Endothelial cell of umbilical vein (primary cell): Measurements from ENCODE around the gene ALK. TPM values are rescaled to one million over a fixed set of nuclear protein-coding genes. Genes with fewer than 3 reads are reported as not detected.

ENCODE experiments used
- BruUV-seq: library from RNA; stranded (reverse); fragments of 400-500 nt; replicated peaks from 2 replicates; lab custom pipeline; 2021; lab: Mats Ljungman, UMichigan
- CTCF ChIA-PET: fragments of 300-600, 350-600 bp; sonication (Branson Sonifier 250); formaldehyde crosslinking; loops from one replicate; lab custom pipeline; 2021; ENCODE audit warnings: antibody characterized with exemption, inconsistent platforms; lab: Charles Lee
- POLR2A ChIA-PET: fragments of 300-600, 350-600 bp; sonication (Branson Sonifier 250); formaldehyde crosslinking; loops from one replicate; lab custom pipeline; 2021; ENCODE audit warnings: antibody characterized with exemption, inconsistent platforms; lab: Charles Lee
- DNase-seq: peaks from one replicate; pipeline ENCODE4 v3.0.0-alpha.2; 2011; ENCODE audit warnings: low read depth, low spot score
- FAIRE-seq: peaks from 2 replicates; lab custom pipeline; 2011; peaks lifted over from hg19 to GRCh38; lab: Jason Lieb, UNC
- H2AFZ ChIP-seq: 2 replicates; pipeline ENCODE4 v1.6.0; 2012; ENCODE audit warnings: low read depth, low read length, control low read depth, inconsistent platforms
- H3K27ac ChIP-seq: 2 replicates; pipeline ENCODE4 v1.5.1; 2011; ENCODE audit warnings: low read depth, mild to moderate bottlenecking, control low read depth, low read length, moderate library complexity; ENCODE audit not compliant: insufficient read depth
- H3K27me3 ChIP-seq, 2 experiments: 2 replicates each; pipeline versions ENCODE4 v1.6.0 to v1.6.1; 2011; ENCODE audit warnings: low read length in 2 of 2, mixed read lengths in 1 of 2; ENCODE audit not compliant: control insufficient read depth in 2 of 2, insufficient read depth in 2 of 2
- H3K36me3 ChIP-seq, 2 experiments: 2 replicates in 1 of 2; 3 replicates in 1 of 2; pipeline ENCODE4 v1.5.1; 2011; ENCODE audit warnings: low read length in 2 of 2, mild to moderate bottlenecking in 1 of 2, moderate library complexity in 1 of 2; ENCODE audit not compliant: control insufficient read depth in 2 of 2, insufficient read depth in 2 of 2; ENCODE audit errors: extremely low read depth in 1 of 2
- H3K4me1 ChIP-seq: 3 replicates; pipeline ENCODE4 v1.5.1; 2011; ENCODE audit warnings: mild to moderate bottlenecking, low read length; ENCODE audit not compliant: control insufficient read depth, insufficient read depth; ENCODE audit errors: extremely low read depth
- H3K4me2 ChIP-seq: 2 replicates; pipeline ENCODE4 v1.6.1; 2011; ENCODE audit warnings: low read length, control low read depth, mixed read lengths; ENCODE audit not compliant: insufficient read depth
- H3K4me3 ChIP-seq, 3 experiments: fragments of 200-600 bp in 1 of 3; sonication (generic), shearing (Covaris generic) in 1 of 3; replicated peaks in 1 of 3; 2 replicates each; pipeline ENCODE4 v1.5.1; 2011 to 2016; ENCODE audit warnings: control low read depth in 3 of 3, low read length in 3 of 3, mild to moderate bottlenecking in 2 of 3, inconsistent platforms in 1 of 3, low read depth in 1 of 3, moderate library complexity in 1 of 3; ENCODE audit not compliant: insufficient read depth in 1 of 3
- H3K79me2 ChIP-seq: 2 replicates; pipeline ENCODE4 v1.6.0; 2012; ENCODE audit warnings: low read length, inconsistent platforms; ENCODE audit not compliant: control insufficient read depth, insufficient read depth
- H3K9ac ChIP-seq: replicated peaks from 2 replicates; pipeline ENCODE3; 2011; ENCODE audit warnings: low read length, control low read depth; ENCODE audit not compliant: insufficient read depth; ENCODE audit errors: extremely low read depth
- H3K9me1 ChIP-seq: replicated peaks from 3 replicates; pipeline ENCODE4 v1.6.0; 2011; ENCODE audit warnings: mild to moderate bottlenecking, low read length; ENCODE audit not compliant: control insufficient read depth, insufficient read depth; ENCODE audit errors: extremely low read depth
- H3K9me3 ChIP-seq: replicated peaks from 2 replicates; pipeline ENCODE4 v1.5.1; 2012; ENCODE audit warnings: low read length, inconsistent platforms; ENCODE audit not compliant: control insufficient read depth, insufficient read depth
- H4K20me1 ChIP-seq: replicated peaks from 2 replicates; pipeline ENCODE3; 2011; ENCODE audit warnings: mild to moderate bottlenecking, low read length; ENCODE audit not compliant: control insufficient read depth, insufficient read depth; ENCODE audit errors: extremely low read depth
- EZH2 ChIP-seq: IDR thresholded peaks from 2 replicates; pipeline ENCODE4 v1.6.1; 2012; ENCODE audit warnings: borderline replicate concordance, low read depth, mild to moderate bottlenecking, moderate library complexity, low read length, inconsistent platforms; ENCODE audit not compliant: severe bottlenecking
- FOS ChIP-seq: IDR thresholded peaks from 2 replicates; pipeline ENCODE4 v1.6.1; 2011; ENCODE audit warnings: mild to moderate bottlenecking, low read length, moderate library complexity, borderline replicate concordance; ENCODE audit not compliant: insufficient read depth
- GATA2 ChIP-seq: IDR thresholded peaks from 2 replicates; pipeline ENCODE4 v1.7.0; 2011; ENCODE audit warnings: low read depth, mild to moderate bottlenecking, moderate library complexity, mixed read lengths, low read length; ENCODE audit not compliant: insufficient read length, insufficient read depth
- JUN ChIP-seq: IDR thresholded peaks from 2 replicates; pipeline ENCODE4 v1.6.1; 2011; ENCODE audit warnings: borderline replicate concordance, low read depth; ENCODE audit not compliant: insufficient read length, insufficient read depth
- MYC ChIP-seq: IDR thresholded peaks from one replicate; pipeline ENCODE4 v1.6.1; 2011; ENCODE audit warnings: mild to moderate bottlenecking, low read depth, low read length
- POLR2A ChIP-seq: IDR thresholded peaks from 2 replicates; pipeline ENCODE4 v1.6.1; 2012; ENCODE audit warnings: low read depth, mild to moderate bottlenecking, control low read depth, low read length
- POLR2AphosphoS5 ChIP-seq: IDR thresholded peaks from 2 replicates; pipeline ENCODE4 v1.6.1; 2012; ENCODE audit warnings: low read depth, mild to moderate bottlenecking, control low read depth, low read length, moderate library complexity; ENCODE audit not compliant: insufficient read depth
- dilution Hi-C: fragments of 300-500 bp; cut with MboI; formaldehyde crosslinking; loops from one replicate; pipeline ENCODE4 v1.15.0; 2019; ENCODE audit warnings: low sequenced_read_pairs; ENCODE audit not compliant: extremely low pct_ligation_motif_present
- intact Hi-C: fragments of 100-400 bp; cut with micrococcal nuclease; formaldehyde crosslinking; loops from one replicate; pipeline ENCODE4 v1.10.0; 2022
- polyA plus RNA-seq, 4 experiments: library from polyadenylated mRNA; depleted of rRNA in 3 of 4; stranded (reverse) in 3 of 4; unstranded in 1 of 4; fragments of >200 nt; gene quantifications; 2 replicates each; pipeline versions ENCODE4 v1.2.1 to v1.2.3, GENCODE V29; 2011 to 2012; ENCODE audit warnings: missing spikeins in 1 of 4
- total RNA-seq: library from RNA; stranded (reverse); gene quantifications from 2 replicates; pipeline ENCODE4 v1.2.3, GENCODE V29; 2021
- TF ChIP-seq, protein P1 (sequence below): IDR thresholded peaks from 2 replicates; pipeline ENCODE4 v1.6.1; 2011; ENCODE audit not compliant: insufficient read depth, insufficient read length
- TF ChIP-seq, protein P2 (sequence below), 2 donors: IDR thresholded peaks; 1 replicate in 1 of 2; 2 replicates in 1 of 2; pipeline ENCODE4 v1.5.1; 2011; ENCODE audit warnings: low read length in 2 of 2, mild to moderate bottlenecking in 2 of 2, moderate library complexity in 2 of 2, control low read depth in 1 of 2, inconsistent platforms in 1 of 2, low read depth in 1 of 2; ENCODE audit not compliant: insufficient read depth in 1 of 2; ENCODE audit errors: extremely low read depth in 1 of 2

Gene ALK
- total and polyA plus RNA-seq, 2 donors (not counting 3 experiments of a cell fraction or from before 2014, with no cell fraction given), result not detected

DNA sequence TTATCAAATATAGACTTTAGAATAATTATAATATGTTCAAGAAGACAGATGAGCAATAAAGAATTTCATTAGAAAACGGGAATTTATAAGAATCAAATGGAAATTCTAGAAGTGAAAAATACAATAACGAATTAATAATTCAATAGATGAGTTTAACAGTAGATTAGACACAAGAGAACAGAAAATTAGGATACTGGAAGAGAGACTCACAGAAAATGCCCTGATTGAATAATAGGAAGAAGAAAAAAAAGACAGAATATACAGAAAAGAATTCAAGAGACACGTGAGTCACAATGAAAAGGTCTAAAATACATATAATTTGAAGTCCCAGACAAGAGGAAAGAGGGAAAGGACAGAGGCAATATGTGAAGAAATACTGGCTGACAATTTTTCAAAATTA is 451.4 kb downstream of the ALK start:
- Histone ChIP-seq H3K27ac (no peak overlapping the region), H3K79me2 (no peaks in the 10 kb centered on the region), H2AFZ (no peak overlapping the region), H4K20me1 (no peaks in the 10 kb centered on the region), H3K9me3 (no peaks in the 10 kb centered on the region), H3K4me3 (no peak overlapping the region), H3K36me3 (no peaks in the 10 kb centered on the region), H3K27me3 (no peaks in the 10 kb centered on the region), H3K4me1 (no peaks in the 10 kb centered on the region), H3K9me1 (no peaks in the 10 kb centered on the region), H3K9ac (no peak overlapping the region), H3K4me2 (no peak overlapping the region)
- intact Hi-C loops (no loop called here), dilution Hi-C loops (no loop called here)
- no peak for TF ChIP-seq MYC
- no peak for TF ChIP-seq EZH2
- no peak for TF ChIP-seq JUN
- TF ChIP-seq POLR2AphosphoS5, result no peak
- TF ChIP-seq, protein P1, sequence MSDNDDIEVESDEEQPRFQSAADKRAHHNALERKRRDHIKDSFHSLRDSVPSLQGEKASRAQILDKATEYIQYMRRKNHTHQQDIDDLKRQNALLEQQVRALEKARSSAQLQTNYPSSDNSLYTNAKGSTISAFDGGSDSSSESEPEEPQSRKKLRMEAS, result no peak
- TF ChIP-seq, protein P2, sequence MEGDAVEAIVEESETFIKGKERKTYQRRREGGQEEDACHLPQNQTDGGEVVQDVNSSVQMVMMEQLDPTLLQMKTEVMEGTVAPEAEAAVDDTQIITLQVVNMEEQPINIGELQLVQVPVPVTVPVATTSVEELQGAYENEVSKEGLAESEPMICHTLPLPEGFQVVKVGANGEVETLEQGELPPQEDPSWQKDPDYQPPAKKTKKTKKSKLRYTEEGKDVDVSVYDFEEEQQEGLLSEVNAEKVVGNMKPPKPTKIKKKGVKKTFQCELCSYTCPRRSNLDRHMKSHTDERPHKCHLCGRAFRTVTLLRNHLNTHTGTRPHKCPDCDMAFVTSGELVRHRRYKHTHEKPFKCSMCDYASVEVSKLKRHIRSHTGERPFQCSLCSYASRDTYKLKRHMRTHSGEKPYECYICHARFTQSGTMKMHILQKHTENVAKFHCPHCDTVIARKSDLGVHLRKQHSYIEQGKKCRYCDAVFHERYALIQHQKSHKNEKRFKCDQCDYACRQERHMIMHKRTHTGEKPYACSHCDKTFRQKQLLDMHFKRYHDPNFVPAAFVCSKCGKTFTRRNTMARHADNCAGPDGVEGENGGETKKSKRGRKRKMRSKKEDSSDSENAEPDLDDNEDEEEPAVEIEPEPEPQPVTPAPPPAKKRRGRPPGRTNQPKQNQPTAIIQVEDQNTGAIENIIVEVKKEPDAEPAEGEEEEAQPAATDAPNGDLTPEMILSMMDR (IDR thresholded peaks at IDR 0.05; ENCODE audit: extremely low read depth in 1 of 2, insufficient read depth in 1 of 2, low read depth in 1 of 2, low read length in 2 of 2), result no peak
- TF ChIP-seq FOS, result no peak
- no peak for TF ChIP-seq GATA2
- TF ChIP-seq POLR2A, result no peak
- FAIRE-seq (no peak), DNase-seq (no peak)
- ChIA-PET POLR2A (no interaction called here), CTCF (no interaction called here)
- no TSS peak for BruUV-seq
